Sigmoid colon (tissue), 7 donors: ENCODE results near the gene PATJ. TPM values are rescaled to one million over a fixed set of nuclear protein-coding genes. Genes with fewer than 3 reads are reported as not detected.

ENCODE experiments used
- DNase-seq: peaks from one replicate; pipeline ENCODE4 v3.0.0-alpha.2; 2019
- H3K27ac ChIP-seq, 4 donors: fragments of 200-600 bp; sonication (generic); one replicate each; pipeline ENCODE4 v1.5.1; 2016 to 2019; ENCODE audit warnings: mild to moderate bottlenecking in 1 of 4
- H3K27me3 ChIP-seq, 3 donors: fragments of 200-600 bp; sonication (generic); one replicate each; pipeline ENCODE4 v1.5.1; 2019; ENCODE audit warnings: mild to moderate bottlenecking in 1 of 3
- H3K36me3 ChIP-seq, 4 donors: fragments of 200-600 bp; sonication (generic); one replicate each; pipeline ENCODE4 v1.5.1; 2016 to 2019
- H3K4me1 ChIP-seq, 4 donors: fragments of 200-600 bp; sonication (generic); one replicate each; pipeline ENCODE4 v1.5.1; 2017 to 2019
- H3K4me3 ChIP-seq, 4 donors: fragments of 200-600 bp; sonication (generic); one replicate each; pipeline ENCODE4 v1.5.1; 2017 to 2019; ENCODE audit warnings: mild to moderate bottlenecking in 2 of 4, moderate library complexity in 1 of 4
- H3K9me3 ChIP-seq, 4 donors: fragments of 200-600 bp in 3 of 4; sonication (generic) in 3 of 4; one replicate each; pipeline versions ENCODE4 v1.5.1 to v1.6.1; 2013 to 2019
- EP300 ChIP-seq, 4 donors: sonication (generic); formaldehyde crosslinking; IDR thresholded peaks; one replicate each; pipeline ENCODE4 v1.6.1; 2017; ENCODE audit warnings: antibody characterized with exemption in 4 of 4
- POLR2A ChIP-seq, 2 donors: fragments of 450-650 bp; IDR thresholded peaks; one replicate each; pipeline ENCODE4 v1.6.1; 2016; ENCODE audit warnings: antibody characterized with exemption in 2 of 2, mild to moderate bottlenecking in 2 of 2, moderate library complexity in 2 of 2
- POLR2AphosphoS5 ChIP-seq, 4 donors: sonication (generic); formaldehyde crosslinking; IDR thresholded peaks; one replicate each; pipeline ENCODE4 v1.6.1; 2017; ENCODE audit warnings: antibody characterized with exemption in 4 of 4
- WGBS, 2 donors: extraction: QIAGEN DNeasy Blood & Tissue Kit; methylation state at CpG; one replicate each; pipeline ENCODE4 v1.1.7; 2013; 5-methylcytosine and 5-hydroxymethylcytosine counted together
- intact Hi-C: fragments of 100-400 bp; cut with DNase I; formaldehyde crosslinking; loops from one replicate; pipeline ENCODE4 v1.15.1; 2023
- polyA plus RNA-seq, 3 donors: library from polyadenylated mRNA; stranded (reverse); fragments of 200-250 nt; gene quantifications; one replicate each; pipeline ENCODE4 v1.2.3, GENCODE V29; 2013
- total RNA-seq, 4 donors: library from RNA; depleted of rRNA; stranded (reverse); fragments of >200 nt; gene quantifications; one replicate each; pipeline ENCODE4 v1.1.0, GENCODE V29; 2016
- TF ChIP-seq, protein P1 (sequence below), 4 experiments: fragments of 450-650 bp in 3 of 4; fragments of 200-600 bp in 1 of 4; IDR thresholded peaks; one replicate each; pipeline ENCODE4 v1.5.1; 2016 to 2019; ENCODE audit warnings: antibody characterized with exemption in 4 of 4, mild to moderate bottlenecking in 3 of 4, moderate library complexity in 2 of 4
- donor health status: healthy with polysubstance abuse.
- donor health status: Bipolar disorder and iron deficiency.
- donor health status: healthy.

Gene PATJ
- total and polyA plus RNA-seq, 7 donors, result 10.2 to 33.2 (median 21.3) TPM

DNA sequence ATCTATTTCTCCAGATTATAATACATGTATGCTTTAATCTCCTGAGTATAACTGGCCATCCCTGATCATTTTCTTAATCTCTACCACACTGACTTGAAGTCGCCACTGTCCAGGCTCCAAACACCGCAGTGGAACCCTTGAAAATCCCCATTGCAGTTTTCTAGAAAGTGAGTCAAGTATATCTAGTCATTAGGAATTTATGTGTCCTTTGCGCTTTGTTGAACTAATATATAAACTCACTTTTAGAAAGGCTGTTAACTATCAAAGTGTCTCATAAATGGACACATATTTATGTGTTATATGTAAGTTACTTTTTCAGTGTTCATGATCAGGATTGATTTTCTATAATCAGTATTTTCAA lies 211.5 kb downstream of the PATJ start:
- H3K4me3 ChIP-seq, result no peak overlapping the region
- TF ChIP-seq EP300 (IDR thresholded peaks at IDR 0.05), result no peak
- intact Hi-C loops, result no loop called here
- H3K27ac ChIP-seq, result no peak overlapping the region
- H3K36me3 ChIP-seq, result no peaks in the 10 kb centered on the region
- H3K9me3 ChIP-seq, result no peaks in the 10 kb centered on the region
- no peak for DNase-seq
- WGBS, 2 donors, result 95% methylated on average over 3 of the region's 3 CpGs
- H3K27me3 ChIP-seq, result no peaks in the 10 kb centered on the region
- peaks cover 0 to 5% (median 0%) of the 10 kb centered on the region in 4 donors for H3K4me1 ChIP-seq

DNA sequence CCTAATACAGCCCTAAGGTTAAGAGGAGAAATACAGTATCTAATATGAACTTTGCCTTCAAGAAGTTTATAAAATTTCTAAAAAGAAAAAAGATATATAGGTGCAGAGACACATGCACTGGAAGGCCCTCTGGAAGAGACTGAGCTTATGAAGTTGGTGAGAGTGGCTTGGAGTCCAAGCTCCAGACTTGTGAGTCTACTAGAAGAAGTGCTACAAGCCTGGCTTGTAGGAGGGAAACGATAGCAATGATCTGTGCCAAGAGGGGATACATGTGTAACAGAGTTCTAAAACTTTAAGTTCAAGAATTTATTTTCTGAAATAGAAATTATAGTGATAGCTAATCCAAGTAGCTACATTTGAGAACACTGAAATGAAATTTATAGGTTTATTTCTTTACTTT lies 213.0 kb downstream of the PATJ start:
- intact Hi-C loops, result no loop called here
- peaks cover 0 to 5% (median 0%) of the 10 kb centered on the region in 4 donors for H3K4me1 ChIP-seq
- no peak for DNase-seq
- no peaks in the 10 kb centered on the region for H3K27me3 ChIP-seq
- H3K36me3 ChIP-seq, result no peaks in the 10 kb centered on the region
- no peaks in the 10 kb centered on the region for H3K9me3 ChIP-seq
- no peak overlapping the region for H3K27ac ChIP-seq
- WGBS, 2 donors, result 83 to 94% methylated on average over 1 of the region's 1 CpG
- no peak overlapping the region for H3K4me3 ChIP-seq
- TF ChIP-seq EP300 (IDR thresholded peaks at IDR 0.05) (no peak), POLR2A (IDR thresholded peaks at IDR 0.05) (no peak), POLR2AphosphoS5 (IDR thresholded peaks at IDR 0.05) (no peak)
- TF ChIP-seq, protein P1, sequence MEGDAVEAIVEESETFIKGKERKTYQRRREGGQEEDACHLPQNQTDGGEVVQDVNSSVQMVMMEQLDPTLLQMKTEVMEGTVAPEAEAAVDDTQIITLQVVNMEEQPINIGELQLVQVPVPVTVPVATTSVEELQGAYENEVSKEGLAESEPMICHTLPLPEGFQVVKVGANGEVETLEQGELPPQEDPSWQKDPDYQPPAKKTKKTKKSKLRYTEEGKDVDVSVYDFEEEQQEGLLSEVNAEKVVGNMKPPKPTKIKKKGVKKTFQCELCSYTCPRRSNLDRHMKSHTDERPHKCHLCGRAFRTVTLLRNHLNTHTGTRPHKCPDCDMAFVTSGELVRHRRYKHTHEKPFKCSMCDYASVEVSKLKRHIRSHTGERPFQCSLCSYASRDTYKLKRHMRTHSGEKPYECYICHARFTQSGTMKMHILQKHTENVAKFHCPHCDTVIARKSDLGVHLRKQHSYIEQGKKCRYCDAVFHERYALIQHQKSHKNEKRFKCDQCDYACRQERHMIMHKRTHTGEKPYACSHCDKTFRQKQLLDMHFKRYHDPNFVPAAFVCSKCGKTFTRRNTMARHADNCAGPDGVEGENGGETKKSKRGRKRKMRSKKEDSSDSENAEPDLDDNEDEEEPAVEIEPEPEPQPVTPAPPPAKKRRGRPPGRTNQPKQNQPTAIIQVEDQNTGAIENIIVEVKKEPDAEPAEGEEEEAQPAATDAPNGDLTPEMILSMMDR (IDR thresholded peaks at IDR 0.05), result no peak

DNA sequence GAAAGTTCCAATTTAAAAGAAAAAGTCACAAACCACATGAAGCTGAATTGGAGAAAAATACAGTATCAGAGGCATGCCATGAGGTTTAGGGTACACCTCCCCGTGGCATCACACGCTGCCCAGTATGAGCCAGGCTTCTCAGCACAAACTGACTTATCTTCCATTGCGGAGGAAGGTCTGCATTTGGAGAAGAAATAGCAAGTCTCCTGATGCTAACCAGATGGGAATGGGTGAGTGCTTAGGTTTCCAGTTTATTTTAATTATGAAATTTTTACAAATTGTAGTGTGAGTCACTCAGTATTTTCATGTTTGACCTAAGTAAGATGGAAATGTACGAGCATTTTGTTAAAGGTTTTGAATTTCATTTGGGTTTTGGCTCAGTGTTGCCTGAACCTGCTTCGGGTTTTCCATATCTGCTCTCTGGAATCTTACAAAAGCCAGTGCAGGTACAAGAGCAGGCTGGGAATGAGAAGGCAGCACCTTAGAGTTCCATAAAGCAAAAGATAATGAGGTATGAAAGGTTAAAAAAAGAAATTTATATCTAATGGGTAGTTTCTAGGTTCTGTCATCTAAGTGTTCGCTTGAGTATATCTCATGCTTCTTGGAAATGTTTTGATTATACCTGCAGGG lies 213.9 kb downstream of the PATJ start:
- Histone ChIP-seq H3K36me3 (no peaks in the 10 kb centered on the region), H3K27me3 (no peaks in the 10 kb centered on the region), H3K4me3 (no peak overlapping the region), H3K27ac (no peak overlapping the region), H3K4me1 (peaks cover 0 to 5% (median 0%) of the 10 kb centered on the region in 4 donors), H3K9me3 (no peaks in the 10 kb centered on the region)
- no peak for TF ChIP-seq POLR2AphosphoS5 (IDR thresholded peaks at IDR 0.05)
- TF ChIP-seq, protein P1 (IDR thresholded peaks at IDR 0.05), result no peak
- 96 to 97% methylated on average over 6 of the region's 6 CpGs for WGBS, 2 donors
- no peak for DNase-seq
- intact Hi-C loops, result no loop called here

DNA sequence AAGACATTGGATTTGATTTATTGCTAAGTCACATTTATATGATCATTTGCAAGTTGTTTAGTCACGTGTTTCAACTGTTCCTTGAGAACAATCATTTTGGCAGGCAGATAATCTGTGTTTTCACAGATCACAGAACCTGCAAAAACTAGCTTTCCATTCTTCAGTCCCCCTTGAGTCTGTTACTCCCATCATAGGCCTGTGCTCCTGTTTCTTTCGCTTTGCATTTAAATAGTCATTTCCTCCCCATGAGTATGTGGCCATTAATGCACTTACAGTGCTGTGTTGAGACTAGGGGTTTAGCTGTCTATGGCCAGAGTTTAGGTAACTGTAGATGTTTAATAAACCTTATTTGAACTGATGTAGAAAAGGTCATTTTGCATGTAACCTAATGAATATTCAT lies 214.5 kb downstream of the PATJ start:
- DNase-seq, result no peak
- no peaks in the 10 kb centered on the region for H3K9me3 ChIP-seq
- no peak overlapping the region for H3K4me3 ChIP-seq

DNA sequence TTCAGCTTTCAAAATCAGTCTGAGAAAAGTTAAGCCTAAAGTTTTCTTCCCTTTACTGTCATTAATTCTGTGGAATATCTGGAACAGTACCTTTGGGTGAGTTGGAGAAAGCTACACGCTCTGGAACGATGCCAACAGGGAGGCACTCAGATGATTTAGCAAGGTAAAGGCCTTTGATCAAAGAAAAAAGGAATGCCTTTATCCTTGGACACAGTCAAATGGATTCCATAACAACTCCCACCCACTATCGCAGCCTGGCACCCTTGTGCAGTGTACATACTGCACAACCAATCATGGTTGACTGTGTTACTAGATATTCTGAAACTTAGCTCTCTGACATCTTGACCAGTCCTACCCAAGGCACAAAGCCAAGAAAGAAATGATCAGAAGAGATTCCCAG lies 218.7 kb downstream of the PATJ start:
- DNase-seq, result no peak
- intact Hi-C loops, result no loop called here
- no peaks in the 10 kb centered on the region for H3K27me3 ChIP-seq
- no peak overlapping the region for H3K4me3 ChIP-seq
- no peaks in the 10 kb centered on the region for H3K9me3 ChIP-seq
- H3K36me3 ChIP-seq, result no peaks in the 10 kb centered on the region
- WGBS, 2 donors, result 95 to 96% methylated on average over 3 of the region's 3 CpGs
- no peak overlapping the region for H3K27ac ChIP-seq
- no peaks in the 10 kb centered on the region for H3K4me1 ChIP-seq
- TF ChIP-seq, protein P1 (IDR thresholded peaks at IDR 0.05), result no peak
- TF ChIP-seq EP300 (IDR thresholded peaks at IDR 0.05) (no peak), POLR2A (IDR thresholded peaks at IDR 0.05) (no peak), POLR2AphosphoS5 (IDR thresholded peaks at IDR 0.05) (no peak)

More for the DNA sequence above, 214.5 kb downstream of the PATJ start:
- WGBS, 2 donors, result 77 to 78% methylated on average over 2 of the region's 2 CpGs
- Histone ChIP-seq H3K27ac (no peak overlapping the region), H3K27me3 (no peaks in the 10 kb centered on the region), H3K4me1 (peaks cover 0 to 4% (median 0%) of the 10 kb centered on the region in 4 donors), H3K36me3 (no peaks in the 10 kb centered on the region)
- TF ChIP-seq POLR2AphosphoS5 (IDR thresholded peaks at IDR 0.05) (no peak), EP300 (IDR thresholded peaks at IDR 0.05) (no peak), POLR2A (IDR thresholded peaks at IDR 0.05) (no peak)
- TF ChIP-seq, protein P1 (IDR thresholded peaks at IDR 0.05), result no peak
- intact Hi-C loops, result no loop called here
